HepG2 (cell line): ENCODE measurements around the gene ACSS1. TPM values are rescaled to one million over a fixed set of nuclear protein-coding genes. Genes with fewer than 3 reads are reported as not detected.
A peak's percentile ranks its signal among the peaks of the same experiment; 100 is the strongest.

Experiments
- ATAC-seq: fragments of 200-7000 bp; cut with Tn5 transposase; 3 replicates; pipeline ENCODE4 v1.9.1; 2020; ENCODE audit warnings: mild to moderate bottlenecking, moderate library complexity
- BruUV-seq: library from RNA; stranded (reverse); fragments of 400-500 nt; replicated peaks from 2 replicates; lab custom pipeline; 2021; lab: Mats Ljungman, UMichigan
- CTCF ChIA-PET: fragments of 300-600 bp; formaldehyde crosslinking; extraction: SDS; loops from one replicate; lab custom pipeline; 2021; ENCODE audit warnings: low total read pairs, inconsistent platforms, low intra/inter-chr PET ratio; lab: Yijun Ruan, JAX
- POLR2A ChIA-PET: fragments of 350-600 bp; sonication (Branson Sonifier 250); formaldehyde crosslinking; loops from one replicate; lab custom pipeline; 2020; ENCODE audit warnings: antibody characterized with exemption, inconsistent platforms; lab: Yijun Ruan, JAX
- DNase-seq: peaks from one replicate; pipeline ENCODE4 v3.0.0-alpha.2; 2015; ENCODE audit warnings: low spot score
- FAIRE-seq: peaks from 3 replicates; lab custom pipeline; 2011; peaks lifted over from hg19 to GRCh38; lab: Jason Lieb, UNC
- H2AFZ ChIP-seq: one replicate; pipeline ENCODE4 v1.6.1; 2011; ENCODE audit warnings: low read length, inconsistent platforms
- H3K27ac ChIP-seq: fragments of 300-600 bp; 3 replicates; pipeline ENCODE4 v1.8.0; 2011; ENCODE audit warnings: mixed run types, mild to moderate bottlenecking, mixed read lengths, low read length, inconsistent platforms; ENCODE audit not compliant: insufficient read depth; ENCODE audit errors: extremely low read length
- H3K27me3 ChIP-seq, 2 experiments: fragments of 200-600 bp in 1 of 2; 2 replicates in 1 of 2; 3 replicates in 1 of 2; pipeline versions ENCODE4 v1.6.0 to v1.8.0; 2011; ENCODE audit warnings: low read length in 2 of 2, mild to moderate bottlenecking in 2 of 2, moderate library complexity in 2 of 2, inconsistent platforms in 1 of 2; ENCODE audit not compliant: insufficient read depth in 2 of 2, control insufficient read depth in 1 of 2
- H3K36me3 ChIP-seq, 2 experiments: fragments of 200-600 bp in 1 of 2; replicated peaks in 1 of 2; 2 replicates in 1 of 2; 3 replicates in 1 of 2; pipeline versions ENCODE4 v1.5.1 to v1.8.0; 2011; ENCODE audit warnings: low read length in 2 of 2, inconsistent platforms in 1 of 2; ENCODE audit not compliant: insufficient read depth in 2 of 2, control insufficient read depth in 1 of 2
- H3K4me1 ChIP-seq: 2 replicates; pipeline ENCODE4 v1.5.1; 2012; ENCODE audit warnings: low read length, inconsistent platforms; ENCODE audit not compliant: insufficient read depth
- H3K4me2 ChIP-seq: 2 replicates; pipeline ENCODE4 v1.6.0; 2011; ENCODE audit warnings: low read depth, low read length, inconsistent platforms
- H3K4me3 ChIP-seq, 3 experiments: fragments of 200-600 bp in 1 of 3; sonication (generic), shearing (Covaris generic) in 1 of 3; replicated peaks in 1 of 3; 2 replicates each; pipeline ENCODE4 v1.5.1; 2011 to 2016; ENCODE audit warnings: low read length in 3 of 3, inconsistent platforms in 2 of 3, low read depth in 2 of 3, mild to moderate bottlenecking in 2 of 3, control low read depth in 1 of 3, mixed read lengths in 1 of 3; ENCODE audit not compliant: insufficient read depth in 1 of 3
- H3K79me2 ChIP-seq: one replicate; pipeline ENCODE4 v1.6.1; 2011; ENCODE audit warnings: low read length, inconsistent platforms; ENCODE audit not compliant: insufficient read depth
- H3K9ac ChIP-seq: 2 replicates; pipeline ENCODE4 v1.6.0; 2011; ENCODE audit warnings: mild to moderate bottlenecking, low read depth, low read length, inconsistent platforms; ENCODE audit not compliant: insufficient read depth
- H3K9me3 ChIP-seq: 2 replicates; pipeline ENCODE4 v1.5.1; 2012; ENCODE audit warnings: mild to moderate bottlenecking, low read length
- H4K20me1 ChIP-seq: 2 replicates; pipeline ENCODE4 v1.6.0; 2011; ENCODE audit warnings: inconsistent platforms, mild to moderate bottlenecking, low read length, moderate library complexity; ENCODE audit not compliant: insufficient read depth
- AKAP8 ChIP-seq: sonication (generic); formaldehyde crosslinking; IDR thresholded peaks from 2 replicates; pipeline ENCODE4 v1.5.1; 2020; ENCODE audit warnings: mild to moderate bottlenecking, missing genetic modification reagents
- GTF2F1 ChIP-seq: fragments of 150-350 bp; IDR thresholded peaks from 2 replicates; pipeline ENCODE4 v1.6.1; 2014; ENCODE audit warnings: low read length
- NR0B2 ChIP-seq: sonication (generic); formaldehyde crosslinking; IDR thresholded peaks from 2 replicates; pipeline ENCODE4 v1.4.0; 2020; ENCODE audit warnings: mild to moderate bottlenecking, missing genetic modification reagents
- PAXIP1 ChIP-seq: sonication (generic); formaldehyde crosslinking; conservative IDR thresholded peaks from 2 replicates; pipeline ENCODE4 v1.4.0; 2020; ENCODE audit warnings: mild to moderate bottlenecking, missing genetic modification reagents, moderate library complexity
- PRPF4 ChIP-seq: fragments of 200-400 bp; formaldehyde crosslinking; IDR thresholded peaks from 2 replicates; pipeline ENCODE4 v1.6.1; 2016; ENCODE audit warnings: low read length, low read depth; ENCODE audit not compliant: poor library complexity, severe bottlenecking
- SNAPC5 ChIP-seq: sonication (generic); formaldehyde crosslinking; IDR thresholded peaks from 2 replicates; pipeline ENCODE4 v1.8.1; 2023; ENCODE audit warnings: mild to moderate bottlenecking, missing genetic modification reagents, borderline replicate concordance
- SP140L ChIP-seq: sonication (generic); formaldehyde crosslinking; IDR thresholded peaks from 2 replicates; pipeline ENCODE4 v1.4.0; 2020; ENCODE audit warnings: missing genetic modification reagents, borderline replicate concordance
- STAG1 ChIP-seq: sonication (generic); formaldehyde crosslinking; IDR thresholded peaks from 2 replicates; pipeline ENCODE4 v1.4.0; 2020; ENCODE audit warnings: missing genetic modification reagents
- ZNF614 ChIP-seq: IDR thresholded peaks from 2 replicates; pipeline ENCODE4 v1.6.1; 2018; ENCODE audit warnings: missing biosample characterization, missing genetic modification reagents, inconsistent platforms, borderline replicate concordance
- ZNF737 ChIP-seq: sonication (generic); formaldehyde crosslinking; IDR thresholded peaks from 2 replicates; pipeline ENCODE4 v1.5.0; 2020; ENCODE audit warnings: missing genetic modification reagents, mild to moderate bottlenecking, borderline replicate concordance
- ZNF772 ChIP-seq: sonication (generic); formaldehyde crosslinking; IDR thresholded peaks from 2 replicates; pipeline ENCODE4 v1.5.0; 2020; ENCODE audit warnings: mild to moderate bottlenecking, missing genetic modification reagents
- ZNF784 ChIP-seq: sonication (generic); formaldehyde crosslinking; IDR thresholded peaks from 2 replicates; pipeline ENCODE4 v1.5.1; 2020; ENCODE audit warnings: missing genetic modification reagents, mild to moderate bottlenecking, borderline replicate concordance
- ZZZ3 ChIP-seq: sonication (generic); formaldehyde crosslinking; IDR thresholded peaks from 2 replicates; pipeline ENCODE4 v1.4.0; 2020; ENCODE audit warnings: missing genetic modification reagents, mild to moderate bottlenecking, borderline replicate concordance
- WGBS: methylation state at CpG from one replicate; pipeline ENCODE4 v1.1.6; 2017; ENCODE audit warnings: low lambda C conversion rate; 5-methylcytosine and 5-hydroxymethylcytosine counted together
- in situ Hi-C: cut with HindIII; loops from 2 replicates; pipeline ENCODE4 v1.10.0; 2017; ENCODE audit warnings: low pct_unique_long_range_greater_than_20kb; ENCODE audit not compliant: extremely low pct_ligation_motif_present
- intact Hi-C: fragments of 100-400 bp; cut with micrococcal nuclease; formaldehyde crosslinking; loops from one replicate; pipeline ENCODE4 v1.10.0; 2022; ENCODE audit not compliant: unreplicated experiment
- polyA plus RNA-seq, 8 experiments: library from polyadenylated mRNA; depleted of rRNA in 3 of 8; stranded (reverse) in 7 of 8; unstranded in 1 of 8; fragments of >200 nt; fragmentation: Illumina TruSeq in 4 of 8; extraction: Trizol in 4 of 8; gene quantifications; 2 replicates each; pipeline versions ENCODE4 v1.2.1 to v1.2.3, GENCODE V29; 2011 to 2016; ENCODE audit warnings: low read depth in 4 of 8, missing spikeins in 1 of 8, mixed read lengths in 1 of 8; ENCODE audit not compliant: insufficient read depth in 1 of 8
- total RNA-seq, 5 experiments: library from RNA; depleted of rRNA; stranded (reverse); fragments of >200 nt; fragmentation: Illumina TruSeq; extraction: Trizol; gene quantifications; 2 replicates each; pipeline ENCODE4 v1.2.3, GENCODE V29; 2016; ENCODE audit warnings: low read depth in 1 of 5

Gene ACSS1
- total and polyA plus RNA-seq, 2 of the 13 experiments (the other 11 are each of a cell fraction or from before 2014, with no cell fraction given): 15.2 to 41.6 TPM

- TF ChIP-seq STAG1 (CRISPR knock-in tag): peak; percentile 68
- TF ChIP-seq, all 625 proteins: peak for 10
Measured at GRCh38 chr20:24993337-24994185, 64.4 kb downstream of the ACSS1 start (continued).

GRCh38 chr20:24992487-24993205 is 65.3 kb downstream of the ACSS1 start, which contains the start of gene APMAP:
Gene APMAP, minus strand, starts transcription at chr20:24992751. Its CDS starts 63 bp downstream, at chr20:24992688.
- in situ Hi-C loops: loop anchor here (5.0 to 10.0 kb wide), 2 partner anchors 205 to 302 kb away; partner anchors contain the start of gene ENTPD6
- CTCF ChIA-PET: interaction anchor here (1.2 to 6.9 kb wide), 4 partner anchors 72 to 186 kb away, joined by 4 to 138 read pairs (median 40); no protein-coding TSS in a partner anchor
- BruUV-seq: no TSS peak
- TF ChIP-seq NR0B2 (peak; percentile 91), ZZZ3 (CRISPR knock-in tag) (peak; percentile 55; the same call in 1 of the 2 replicates), SNAPC5 (CRISPR knock-in tag) (peak; percentile 59; the same call in 1 of the 2 replicates), ZNF614 (CRISPR knock-in tag) (peak; percentile 93; the same call in 1 of the 2 replicates), PRPF4 (no peak), GTF2F1 (no peak), SP140L (CRISPR knock-in tag) (peak; percentile 25; the same call in 1 of the 2 replicates), ZNF772 (CRISPR knock-in tag) (peak; percentile 92), ZNF784 (CRISPR knock-in tag) (peak; percentile 92), ZNF737 (CRISPR knock-in tag) (peak; percentile 89; the same call in 1 of the 2 replicates), PAXIP1 (peak; percentile 51; the same call in 1 of the 2 replicates), AKAP8 (CRISPR knock-in tag) (peak; percentile 74)

More at GRCh38 chr20:24992487-24993205, 65.3 kb downstream of the ACSS1 start, which contains the start of gene APMAP:
- WGBS: under 1% methylated on average over 57 of the region's 69 CpGs
- ATAC-seq (peak; percentile 94), FAIRE-seq (no peak), DNase-seq (peak; percentile 94)
- peaks cover 1 to 7% of the 10 kb centered on the region in 2 experiments; a peak in 1 of 5 replicates for H3K27me3 ChIP-seq
- intact Hi-C loops: loop anchor here (5.0 to 10.0 kb wide), 2 partner anchors 300 to 402 kb away; partner anchors contain the start of gene ABHD12
- peaks cover 68% of the 10 kb centered on the region for H3K4me1 ChIP-seq
- no peaks in the 10 kb centered on the region for H3K9me3 ChIP-seq
- H3K4me3 ChIP-seq: peak within 1 kb of the TSS; percentile 75 to 88 (median 85)
- peak within 1 kb of the TSS; percentile 78 for H3K9ac ChIP-seq
- POLR2A ChIA-PET: interaction anchor here (0.7 to 1.9 kb wide), 7 partner anchors 65 to 255 kb away, joined by 3 to 6 read pairs (median 4); partner anchors contain the start of genes ACSS1, ENTPD6 and PYGB
- H2AFZ ChIP-seq: peak within 1 kb of the TSS; percentile 84
- H3K4me2 ChIP-seq: peak within 1 kb of the TSS; percentile 97
- H4K20me1 ChIP-seq: no peaks in the 10 kb centered on the region; the same call in 1 of the 2 replicates
- H3K79me2 ChIP-seq: peaks cover 47% of the 10 kb centered on the region
- peak within 1 kb of the TSS; percentile 67 for H3K27ac ChIP-seq
- no peaks in the 10 kb centered on the region for H3K36me3 ChIP-seq
